Measurements from ENCODE around the gene TRIM67. TPM values are rescaled to one million over a fixed set of nuclear protein-coding genes. Genes with fewer than 3 reads are reported as not detected.

TRIM67 gene
- total RNA-seq, 2 experiments from 2014 or later = not detected

DNA sequence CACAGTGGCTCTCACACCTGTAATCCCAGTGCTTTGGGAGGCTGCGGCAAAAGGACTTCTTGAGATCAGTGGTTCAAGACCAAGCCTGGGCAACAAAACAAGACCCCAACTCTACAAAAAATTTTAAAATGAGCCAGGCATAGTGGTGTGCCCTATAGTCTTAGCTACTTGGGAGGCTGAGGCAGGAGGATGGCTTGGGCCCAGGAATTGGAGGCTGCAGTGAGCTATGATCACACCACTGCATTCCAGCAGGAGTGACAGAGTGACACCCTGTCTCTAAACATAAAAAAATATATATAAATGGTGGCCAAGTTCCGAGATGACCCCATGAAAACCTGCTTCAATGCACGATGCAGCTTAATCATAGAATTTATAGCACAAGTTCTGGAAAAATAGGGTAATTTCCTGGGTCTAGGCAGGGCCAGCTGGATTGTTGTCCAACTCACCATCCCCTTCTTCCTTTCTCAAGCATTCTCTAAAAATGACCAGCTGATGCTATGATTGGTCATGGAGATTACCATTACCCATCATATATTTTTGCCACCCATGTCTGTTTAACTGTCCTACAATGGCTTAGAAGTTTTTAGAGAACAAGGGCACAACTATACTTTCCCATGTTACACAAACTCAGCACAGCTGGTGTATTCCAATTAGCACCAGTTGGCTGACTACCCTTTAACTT lies 73.8 kb downstream of the TRIM67 start:
- ChIA-PET POLR2A (interaction anchor here (0.7 kb wide), 1 partner anchor 770 kb away, joined by 3 read pairs; no protein-coding TSS in a partner anchor), CTCF (no interaction called here)
- no peak overlapping the region for H3K27ac Mint-ChIP-seq
- no peak overlapping the region for H3K4me3 Mint-ChIP-seq
- intact Hi-C loops (cut with micrococcal nuclease) = no loop called here
- no peaks in the 10 kb centered on the region for H3K27me3 Mint-ChIP-seq
- peaks cover 46% of the 10 kb centered on the region for H3K4me1 Mint-ChIP-seq (ENCODE audit: low read depth)
- no peak for DNase-seq
- H3K36me3 Mint-ChIP-seq = peaks cover 41% of the 10 kb centered on the region
- H3K9me3 Mint-ChIP-seq = no peaks in the 10 kb centered on the region

DNA sequence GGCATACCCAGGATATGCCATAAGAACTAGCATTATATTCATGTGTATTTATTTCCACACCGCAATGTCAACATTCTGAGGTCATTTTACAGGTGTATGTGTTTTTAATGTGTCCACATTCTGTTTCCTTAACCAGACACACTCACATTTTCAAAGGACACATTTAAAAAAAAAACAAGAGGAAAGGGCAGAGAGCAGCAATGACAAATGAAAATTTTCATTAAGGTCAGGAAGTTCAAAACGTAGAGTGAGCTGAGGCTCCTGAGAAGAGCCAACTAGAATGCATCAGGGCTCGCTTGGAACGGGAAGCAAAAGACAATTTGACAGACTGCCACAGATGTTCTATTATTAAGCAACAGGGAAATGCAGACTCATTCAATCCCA lies 74.3 kb downstream of the TRIM67 start:
- Mint-ChIP-seq H3K9me3 (no peaks in the 10 kb centered on the region), H3K27me3 (no peaks in the 10 kb centered on the region), H3K4me1 (ENCODE audit: low read depth) (peaks cover 42% of the 10 kb centered on the region), H3K4me3 (no peak overlapping the region), H3K27ac (no peak overlapping the region), H3K36me3 (peaks cover 46% of the 10 kb centered on the region)
- intact Hi-C loops (cut with micrococcal nuclease) = no loop called here
- POLR2A ChIA-PET = no interaction called here
- DNase-seq = no peak
- CTCF ChIA-PET = interaction anchor here (0.6 kb wide), 1 partner anchor 374 kb away, joined by 3 read pairs; no protein-coding TSS in a partner anchor

DNA sequence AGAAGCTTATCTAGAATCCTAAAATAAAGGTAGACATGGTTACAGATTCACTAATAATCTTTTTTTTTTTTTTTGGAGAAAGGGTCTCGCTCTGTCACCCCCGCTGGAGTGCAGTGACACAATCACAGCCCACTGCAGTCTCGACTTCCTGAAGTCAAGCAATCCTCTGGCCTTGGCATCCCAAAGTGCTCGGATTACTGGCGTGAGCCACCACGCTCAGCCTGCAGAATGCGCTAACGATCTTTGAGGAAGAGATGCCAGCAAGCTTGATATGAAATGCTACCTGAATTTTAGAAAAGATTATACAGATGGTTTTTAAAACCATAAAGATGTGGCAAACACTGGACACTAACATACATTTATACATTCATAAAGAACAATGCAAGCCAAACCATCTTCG lies 75.1 kb downstream of the TRIM67 start:
- H3K27me3 Mint-ChIP-seq = no peaks in the 10 kb centered on the region
- intact Hi-C loops (cut with micrococcal nuclease) = no loop called here
- H3K9me3 Mint-ChIP-seq = no peaks in the 10 kb centered on the region
- DNase-seq = no peak
- H3K27ac Mint-ChIP-seq = no peak overlapping the region
- peaks cover 44% of the 10 kb centered on the region for H3K4me1 Mint-ChIP-seq (ENCODE audit: low read depth)
- CTCF ChIA-PET = interaction anchor here (0.6 kb wide), 1 partner anchor 373 kb away, joined by 3 read pairs; no protein-coding TSS in a partner anchor
- H3K4me3 Mint-ChIP-seq = no peak overlapping the region
- peaks cover 47% of the 10 kb centered on the region for H3K36me3 Mint-ChIP-seq
- POLR2A ChIA-PET = no interaction called here

- H3K27ac Mint-ChIP-seq = no peak overlapping the region
- no peak for DNase-seq
- H3K36me3 Mint-ChIP-seq = peaks cover 43% of the 10 kb centered on the region
- no peaks in the 10 kb centered on the region for H3K27me3 Mint-ChIP-seq
- POLR2A ChIA-PET = interaction anchor here (0.6 kb wide), 1 partner anchor 334 kb away, joined by 3 read pairs; no protein-coding TSS in a partner anchor
- H3K4me3 Mint-ChIP-seq = no peak overlapping the region
- CTCF ChIA-PET = interaction anchor here (0.9 kb wide), 1 partner anchor 195 kb away, joined by 3 read pairs; no protein-coding TSS in a partner anchor
- peaks cover 50% of the 10 kb centered on the region for H3K4me1 Mint-ChIP-seq (ENCODE audit: low read depth)
- intact Hi-C loops (cut with micrococcal nuclease) = no loop called here
- no peaks in the 10 kb centered on the region for H3K9me3 Mint-ChIP-seq
Measured at GRCh38 chr1:231238298-231238697, 76.4 kb downstream of the TRIM67 start.

DNA sequence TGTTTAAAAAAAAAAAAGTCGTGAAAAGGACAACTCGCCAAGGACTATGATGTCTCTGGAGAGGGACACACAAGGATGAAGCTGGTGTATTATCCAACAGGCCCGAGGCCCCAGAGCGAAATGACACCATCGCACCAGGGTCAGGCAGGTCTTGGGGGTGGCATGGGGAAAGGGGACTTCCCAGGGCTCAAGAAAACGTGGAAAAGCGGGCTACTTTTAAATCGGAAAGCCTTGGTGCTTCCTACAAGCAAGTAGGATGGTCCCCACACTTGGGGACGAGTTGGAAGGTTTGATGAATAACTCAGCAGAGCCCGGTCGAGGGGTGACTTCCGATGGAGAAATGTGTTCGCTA lies 78.6 kb downstream of the TRIM67 start:
- POLR2A ChIA-PET = interaction anchor here (0.6 to 0.7 kb wide), 3 partner anchors 25 to 458 kb away, joined by 3 to 5 read pairs (median 4); no protein-coding TSS in a partner anchor
- intact Hi-C loops (cut with micrococcal nuclease) = loop anchor here (2.0 to 5.0 kb wide), 2 partner anchors 182 to 262 kb away; partner anchors contain the start of genes ARV1, EGLN1 and TTC13

DNA sequence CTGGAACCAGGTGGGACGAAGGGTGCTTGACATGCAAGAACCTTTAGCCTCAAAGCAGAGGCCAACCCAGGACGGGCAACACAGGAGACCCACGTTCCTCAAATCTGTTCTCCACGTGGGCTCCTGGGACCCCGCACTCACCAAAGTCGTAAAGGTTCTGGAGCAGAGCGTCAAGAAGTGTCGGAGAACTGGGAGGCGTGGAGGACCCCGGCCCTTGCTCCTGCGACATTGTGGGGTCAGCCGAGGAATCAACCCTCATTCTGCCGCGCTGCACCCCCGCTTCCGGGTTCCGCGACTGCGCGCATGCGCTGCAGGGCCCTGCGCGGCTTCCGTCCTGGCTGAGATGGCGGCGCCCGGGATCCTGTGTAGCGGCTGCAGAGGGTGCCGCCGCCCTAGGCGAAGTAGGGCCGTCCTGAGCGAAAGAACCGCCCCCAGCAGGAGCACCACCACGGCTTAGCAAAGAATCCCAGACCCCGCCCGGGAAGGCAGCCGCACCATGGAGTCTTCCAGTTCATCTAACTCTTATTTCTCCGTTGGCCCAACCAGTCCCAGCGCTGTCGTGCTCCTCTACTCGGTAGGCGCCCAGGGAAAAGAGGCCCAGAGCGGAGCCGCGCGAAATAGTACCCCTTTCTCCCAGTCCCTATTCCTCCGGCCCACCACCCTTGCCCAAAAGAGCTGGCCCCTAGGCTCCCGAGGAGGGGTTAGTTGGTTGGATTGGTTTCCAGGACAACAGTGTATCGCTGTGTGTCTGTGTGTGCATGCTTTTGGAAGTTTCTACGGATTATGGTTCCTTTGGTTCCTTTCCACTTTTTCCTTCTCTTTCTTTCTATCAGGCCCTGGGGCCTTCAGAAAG lies 79.3 kb downstream of the TRIM67 start, which contains the start of gene GNPAT:
Gene GNPAT (plus strand): TSS at position 330 of the 853 bp plus-strand sequence. CDS start 167 bp downstream, at position 497.
- no peaks in the 10 kb centered on the region for H3K9me3 Mint-ChIP-seq
- ChIA-PET CTCF (interaction anchor here (1.0 to 1.9 kb wide), 3 partner anchors 31 to 362 kb away, joined by 4 to 9 read pairs (median 5); partner anchors contain the start of genes EXOC8 and SPRTN), POLR2A (interaction anchor here (0.6 to 1.5 kb wide), 5 partner anchors 9 to 459 kb away, joined by 3 to 5 read pairs (median 4); partner anchors contain the start of gene EXOC8)
- H3K4me1 Mint-ChIP-seq (ENCODE audit: low read depth) = peaks cover 54% of the 10 kb centered on the region
- peak within 1 kb of the TSS; percentile 97 for H3K4me3 Mint-ChIP-seq
- peak within 1 kb of the TSS; percentile 92 for H3K27ac Mint-ChIP-seq
- no peaks in the 10 kb centered on the region for H3K27me3 Mint-ChIP-seq
- peak; percentile 93 for DNase-seq
- H3K36me3 Mint-ChIP-seq = peaks cover 42% of the 10 kb centered on the region
- intact Hi-C loops (cut with micrococcal nuclease) = loop anchor here (1.0 to 5.0 kb wide), 3 partner anchors 96 to 262 kb away; partner anchors contain the start of genes ARV1, EGLN1, EXOC8 and TTC13

More for the DNA sequence above, 78.6 kb downstream of the TRIM67 start:
- Mint-ChIP-seq H3K27ac (peak overlapping the region; percentile 92), H3K36me3 (peaks cover 44% of the 10 kb centered on the region), H3K4me3 (peak overlapping the region; percentile 97), H3K27me3 (no peaks in the 10 kb centered on the region), H3K9me3 (no peaks in the 10 kb centered on the region), H3K4me1 (ENCODE audit: low read depth) (peaks cover 57% of the 10 kb centered on the region)
- peak; percentile 38 for DNase-seq
- CTCF ChIA-PET = no interaction called here

GRCh38 chr1:231241750-231242149 lies 79.9 kb downstream of the TRIM67 start:
- peaks cover 37% of the 10 kb centered on the region for H3K36me3 Mint-ChIP-seq
- ChIA-PET CTCF (interaction anchor here (1.0 to 1.9 kb wide), 4 partner anchors 31 to 362 kb away, joined by 3 to 9 read pairs (median 4); partner anchors contain the start of genes EXOC8 and SPRTN), POLR2A (interaction anchor here (1.2 to 1.5 kb wide), 2 partner anchors 9 to 96 kb away, joined by 4 to 5 read pairs; partner anchors contain the start of gene EXOC8)
- no peaks in the 10 kb centered on the region for H3K27me3 Mint-ChIP-seq
- peak; percentile 32 for DNase-seq
- intact Hi-C loops (cut with micrococcal nuclease) = loop anchor here (1.0 to 5.0 kb wide), 3 partner anchors 96 to 263 kb away; partner anchors contain the start of genes ARV1, EGLN1, EXOC8 and TTC13
- peak overlapping the region; percentile 92 for H3K27ac Mint-ChIP-seq
- peaks cover 51% of the 10 kb centered on the region for H3K4me1 Mint-ChIP-seq (ENCODE audit: low read depth)
- no peaks in the 10 kb centered on the region for H3K9me3 Mint-ChIP-seq
- peak overlapping the region; percentile 97 for H3K4me3 Mint-ChIP-seq

DNA sequence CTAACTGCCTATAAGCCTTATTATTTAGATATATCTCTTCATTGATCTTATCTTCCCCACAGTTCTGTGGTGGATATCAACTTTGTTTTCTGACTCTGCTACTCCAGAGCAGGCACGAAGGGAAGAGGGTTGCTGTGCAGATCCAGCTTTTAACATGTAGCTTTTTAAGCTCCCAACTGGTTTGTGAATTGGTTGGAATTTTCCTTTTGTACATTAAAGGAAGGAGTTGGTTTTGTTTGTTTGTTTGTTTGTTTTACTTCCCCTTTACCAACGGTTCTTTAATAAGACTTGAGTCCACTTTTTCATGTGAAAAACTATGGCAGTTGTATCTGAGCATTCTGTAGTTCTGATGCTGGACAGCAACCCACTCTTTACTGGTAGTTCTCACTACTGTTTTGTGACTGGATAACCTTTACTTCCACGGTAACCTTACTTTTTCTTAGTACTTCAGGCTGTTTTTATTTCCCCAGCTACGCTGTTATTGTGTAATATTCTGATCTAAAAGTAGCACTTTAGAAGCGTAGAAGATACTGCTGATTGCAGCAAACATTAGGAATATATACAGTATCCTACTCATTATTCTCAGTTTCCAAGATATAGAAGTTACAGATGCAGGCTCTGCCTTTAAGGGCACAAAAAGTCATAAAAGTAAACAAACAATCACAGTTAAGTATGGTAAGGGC lies 80.8 kb downstream of the TRIM67 start:
- intact Hi-C loops (cut with micrococcal nuclease) = loop anchor here (5.0 kb wide), 1 partner anchor 180 kb away; the partner anchor contains the start of gene EGLN1
- CTCF ChIA-PET = interaction anchor here (1.1 to 1.9 kb wide), 3 partner anchors 32 to 95 kb away, joined by 3 to 9 read pairs (median 5); partner anchors contain the start of genes EXOC8 and SPRTN
- DNase-seq = no peak

GRCh38 chr1:231248778-231249177 lies 86.9 kb downstream of the TRIM67 start:
- POLR2A ChIA-PET = no interaction called here

More for the DNA sequence above, 80.8 kb downstream of the TRIM67 start:
- Mint-ChIP-seq H3K27ac (no peak overlapping the region), H3K9me3 (no peaks in the 10 kb centered on the region), H3K4me1 (ENCODE audit: low read depth) (peaks cover 46% of the 10 kb centered on the region), H3K27me3 (no peaks in the 10 kb centered on the region), H3K4me3 (peak overlapping the region; percentile 97), H3K36me3 (peaks cover 29% of the 10 kb centered on the region)
- POLR2A ChIA-PET = interaction anchor here (1.2 to 1.5 kb wide), 2 partner anchors 10 to 95 kb away, joined by 4 to 5 read pairs; partner anchors contain the start of gene EXOC8

DNA sequence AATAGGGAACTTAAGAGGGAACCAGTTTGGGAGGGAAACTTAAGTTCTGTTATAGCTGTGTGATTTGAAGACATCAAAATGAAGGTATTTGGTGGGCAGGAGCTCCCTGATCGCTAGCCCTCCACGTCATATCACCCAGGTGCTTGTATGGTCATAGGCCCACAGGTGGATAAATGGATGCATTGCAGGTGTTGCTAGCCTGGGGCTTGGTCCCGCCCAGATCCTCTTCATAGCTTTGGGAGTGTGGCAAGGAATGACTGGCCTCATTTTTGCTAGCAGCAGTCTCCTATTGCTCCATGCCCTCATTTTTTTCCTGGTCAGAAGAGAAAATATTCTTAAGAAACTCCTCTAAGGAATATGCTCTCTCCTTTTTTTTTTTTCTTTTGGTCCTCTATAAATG lies 90.5 kb downstream of the TRIM67 start:
- no peak for DNase-seq
- ChIA-PET CTCF (no interaction called here), POLR2A (no interaction called here)
- intact Hi-C loops (cut with micrococcal nuclease) = no loop called here
- H3K4me1 Mint-ChIP-seq (ENCODE audit: low read depth) = no peaks in the 10 kb centered on the region
- H3K4me3 Mint-ChIP-seq = no peak overlapping the region
- H3K36me3 Mint-ChIP-seq = peaks cover 44% of the 10 kb centered on the region
- no peaks in the 10 kb centered on the region for H3K27me3 Mint-ChIP-seq
- H3K27ac Mint-ChIP-seq = no peak overlapping the region
- H3K9me3 Mint-ChIP-seq = no peaks in the 10 kb centered on the region

More at GRCh38 chr1:231248778-231249177, 86.9 kb downstream of the TRIM67 start:
- H3K4me3 Mint-ChIP-seq = no peak overlapping the region
- H3K36me3 Mint-ChIP-seq = peaks cover 20% of the 10 kb centered on the region
- H3K9me3 Mint-ChIP-seq = no peaks in the 10 kb centered on the region
- no peak overlapping the region for H3K27ac Mint-ChIP-seq
- H3K27me3 Mint-ChIP-seq = no peaks in the 10 kb centered on the region
- intact Hi-C loops (cut with micrococcal nuclease) = no loop called here
- CTCF ChIA-PET = no interaction called here
- peaks cover 12% of the 10 kb centered on the region for H3K4me1 Mint-ChIP-seq (ENCODE audit: low read depth)
- DNase-seq = no peak

DNA sequence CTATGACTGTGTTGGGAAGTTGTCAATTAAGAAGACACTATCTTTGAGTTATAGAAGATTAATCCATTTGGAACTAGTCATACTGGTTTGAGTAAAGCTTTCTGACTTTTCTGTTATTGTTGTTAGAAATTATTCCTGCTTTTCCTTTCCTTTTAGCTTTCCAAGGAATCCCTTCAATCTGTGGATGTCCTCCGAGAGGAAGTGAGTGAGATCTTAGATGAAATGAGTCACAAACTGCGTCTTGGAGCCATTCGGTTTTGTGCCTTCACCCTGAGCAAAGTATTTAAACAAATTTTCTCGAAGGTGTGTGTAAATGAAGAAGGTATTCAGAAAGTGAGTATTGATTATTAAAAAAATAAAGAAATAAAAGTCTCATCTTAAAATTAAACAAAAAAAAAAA lies 98.5 kb downstream of the TRIM67 start:
- POLR2A ChIA-PET = no interaction called here
- Mint-ChIP-seq H3K4me3 (no peak overlapping the region), H3K36me3 (peaks cover 60% of the 10 kb centered on the region), H3K27me3 (no peaks in the 10 kb centered on the region), H3K27ac (no peak overlapping the region), H3K9me3 (peaks cover 5% of the 10 kb centered on the region), H3K4me1 (ENCODE audit: low read depth) (no peaks in the 10 kb centered on the region)
- intact Hi-C loops (cut with micrococcal nuclease) = no loop called here
- DNase-seq = no peak
- CTCF ChIA-PET = no interaction called here

Measured in activated CD4-positive, alpha-beta memory T cell treated with anti-CD3 and anti-CD28 coated beads for 36 hours (primary cell).